PC-9 (cell line): ENCODE results near the gene GABRB1. TPM values are rescaled to one million over a fixed set of nuclear protein-coding genes. Genes with fewer than 3 reads are reported as not detected.

ENCODE experiments used
- BruUV-seq: library from RNA; stranded (reverse); fragments of 400-500 nt; replicated peaks from 2 replicates; lab custom pipeline; 2021; lab: Mats Ljungman, UMichigan
- CTCF ChIA-PET: fragments of 300-600 bp; sonication (Branson Sonifier 250); formaldehyde crosslinking; loops from one replicate; lab custom pipeline; 2022; ENCODE audit warnings: antibody characterized with exemption; lab: Charles Lee
- POLR2A ChIA-PET: fragments of 300-600 bp; sonication (Branson Sonifier 250); formaldehyde crosslinking; loops from one replicate; lab custom pipeline; 2022; ENCODE audit warnings: antibody characterized with exemption; ENCODE audit not compliant: unreplicated experiment; lab: Charles Lee
- DNase-seq, 2 experiments: peaks; one replicate each; pipeline versions ENCODE4 v3.0.0 to v3.0.0-alpha.2; 2015 to 2022; ENCODE audit warnings: mixed read lengths in 1 of 2
- H2AFZ ChIP-seq: fragments of 200-600 bp; sonication (generic); 2 replicates; pipeline ENCODE4 v1.8.1; 2017; ENCODE audit warnings: antibody characterized with exemption
- H3F3A ChIP-seq: fragments of 200-600 bp; sonication (generic); 2 replicates; pipeline ENCODE4 v1.8.1; 2017; ENCODE audit warnings: antibody characterized with exemption, mild to moderate bottlenecking, low read depth; ENCODE audit not compliant: insufficient read depth
- H3K27ac ChIP-seq: fragments of 200-600 bp; sonication (generic); 2 replicates; pipeline ENCODE4 v1.6.1; 2016; ENCODE audit warnings: mixed run types
- H3K27me3 ChIP-seq: fragments of 200-600 bp; sonication (generic); 2 replicates; pipeline ENCODE4 v1.6.1; 2016; ENCODE audit warnings: low read depth, mixed run types; ENCODE audit not compliant: insufficient read depth
- H3K36me3 ChIP-seq: fragments of 200-600 bp; sonication (generic); 2 replicates; pipeline ENCODE4 v1.6.1; 2016; ENCODE audit warnings: low read depth, mixed run types
- H3K4me1 ChIP-seq: fragments of 200-600 bp; sonication (generic); replicated peaks from 2 replicates; pipeline ENCODE4 v1.6.1; 2016; ENCODE audit warnings: mixed run types; ENCODE audit not compliant: insufficient read depth
- H3K4me2 ChIP-seq: fragments of 200-600 bp; sonication (generic); 2 replicates; pipeline ENCODE4 v1.6.1; 2017; ENCODE audit warnings: mixed run types
- H3K4me3 ChIP-seq: fragments of 200-600 bp; sonication (generic); 2 replicates; pipeline ENCODE4 v1.6.1; 2016; ENCODE audit warnings: mixed run types
- H3K79me2 ChIP-seq: fragments of 200-600 bp; sonication (generic); 2 replicates; pipeline ENCODE4 v1.6.1; 2017; ENCODE audit warnings: low read depth, mixed run types
- H3K9me2 ChIP-seq: fragments of 200-600 bp; sonication (generic); 2 replicates; pipeline ENCODE4 v1.8.1; 2017; ENCODE audit warnings: mild to moderate bottlenecking; ENCODE audit not compliant: insufficient read depth
- H3K9me3 ChIP-seq: fragments of 200-600 bp; sonication (generic); 2 replicates; pipeline ENCODE4 v1.8.1; 2016; ENCODE audit warnings: low read depth; ENCODE audit not compliant: insufficient read depth
- H4K20me1 ChIP-seq: fragments of 200-600 bp; sonication (generic); 2 replicates; pipeline ENCODE4 v1.8.1; 2017; ENCODE audit not compliant: insufficient read depth
- EZH2 ChIP-seq: fragments of 200-600 bp; sonication (generic); IDR thresholded peaks from 2 replicates; pipeline ENCODE4 v1.8.0; 2017; ENCODE audit warnings: antibody characterized with exemption, low read depth
- intact Hi-C: fragments of 100-400 bp; cut with micrococcal nuclease; formaldehyde crosslinking; loops from one replicate; pipeline ENCODE4 v1.10.0; 2022; ENCODE audit not compliant: unreplicated experiment
- total RNA-seq: library from RNA; stranded (reverse); gene quantifications from 2 replicates; pipeline ENCODE4 v1.2.3, GENCODE V29; 2021
- TF ChIP-seq, protein P1 (sequence below): fragments of 200-600 bp; sonication (generic); conservative IDR thresholded peaks from 2 replicates; pipeline ENCODE4 v1.6.1; 2017; ENCODE audit warnings: mixed run types, antibody characterized with exemption, mild to moderate bottlenecking, moderate library complexity

Gene GABRB1
- total RNA-seq, 1 experiment from 2014 or later: not detected

GRCh38 chr4:47203593-47203992 lies 172.2 kb downstream of the GABRB1 start:
- no peak for TF ChIP-seq EZH2
- TF ChIP-seq, protein P1, sequence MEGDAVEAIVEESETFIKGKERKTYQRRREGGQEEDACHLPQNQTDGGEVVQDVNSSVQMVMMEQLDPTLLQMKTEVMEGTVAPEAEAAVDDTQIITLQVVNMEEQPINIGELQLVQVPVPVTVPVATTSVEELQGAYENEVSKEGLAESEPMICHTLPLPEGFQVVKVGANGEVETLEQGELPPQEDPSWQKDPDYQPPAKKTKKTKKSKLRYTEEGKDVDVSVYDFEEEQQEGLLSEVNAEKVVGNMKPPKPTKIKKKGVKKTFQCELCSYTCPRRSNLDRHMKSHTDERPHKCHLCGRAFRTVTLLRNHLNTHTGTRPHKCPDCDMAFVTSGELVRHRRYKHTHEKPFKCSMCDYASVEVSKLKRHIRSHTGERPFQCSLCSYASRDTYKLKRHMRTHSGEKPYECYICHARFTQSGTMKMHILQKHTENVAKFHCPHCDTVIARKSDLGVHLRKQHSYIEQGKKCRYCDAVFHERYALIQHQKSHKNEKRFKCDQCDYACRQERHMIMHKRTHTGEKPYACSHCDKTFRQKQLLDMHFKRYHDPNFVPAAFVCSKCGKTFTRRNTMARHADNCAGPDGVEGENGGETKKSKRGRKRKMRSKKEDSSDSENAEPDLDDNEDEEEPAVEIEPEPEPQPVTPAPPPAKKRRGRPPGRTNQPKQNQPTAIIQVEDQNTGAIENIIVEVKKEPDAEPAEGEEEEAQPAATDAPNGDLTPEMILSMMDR: no peak
- Histone ChIP-seq H2AFZ (no peak overlapping the region), H4K20me1 (no peaks in the 10 kb centered on the region), H3K4me1 (no peaks in the 10 kb centered on the region), H3K4me2 (no peak overlapping the region), H3K9me3 (no peaks in the 10 kb centered on the region), H3K79me2 (no peaks in the 10 kb centered on the region), H3K27ac (no peak overlapping the region), H3K9me2 (no peaks in the 10 kb centered on the region), H3K36me3 (no peaks in the 10 kb centered on the region), H3K4me3 (no peak overlapping the region), H3F3A (no peaks in the 10 kb centered on the region), H3K27me3 (no peaks in the 10 kb centered on the region; the same call in 1 of the 2 replicates)
- DNase-seq: no peak
- BruUV-seq: no TSS peak
- ChIA-PET CTCF (no interaction called here), POLR2A (no interaction called here)
- intact Hi-C loops: no loop called here

- Histone ChIP-seq H2AFZ (no peak overlapping the region), H3K4me1 (no peaks in the 10 kb centered on the region), H4K20me1 (no peaks in the 10 kb centered on the region), H3F3A (no peaks in the 10 kb centered on the region), H3K27me3 (no peaks in the 10 kb centered on the region; the same call in 1 of the 2 replicates), H3K4me3 (no peak overlapping the region), H3K79me2 (no peaks in the 10 kb centered on the region), H3K36me3 (no peaks in the 10 kb centered on the region), H3K9me2 (no peaks in the 10 kb centered on the region), H3K27ac (no peak overlapping the region), H3K9me3 (no peaks in the 10 kb centered on the region), H3K4me2 (no peak overlapping the region)
- ChIA-PET POLR2A (no interaction called here), CTCF (no interaction called here)
- no peak for DNase-seq
- no TSS peak for BruUV-seq
- intact Hi-C loops: no loop called here
- TF ChIP-seq EZH2: no peak
- TF ChIP-seq, protein P1: no peak
Measured at GRCh38 chr4:47207555-47207954, 176.2 kb downstream of the GABRB1 start.

DNA sequence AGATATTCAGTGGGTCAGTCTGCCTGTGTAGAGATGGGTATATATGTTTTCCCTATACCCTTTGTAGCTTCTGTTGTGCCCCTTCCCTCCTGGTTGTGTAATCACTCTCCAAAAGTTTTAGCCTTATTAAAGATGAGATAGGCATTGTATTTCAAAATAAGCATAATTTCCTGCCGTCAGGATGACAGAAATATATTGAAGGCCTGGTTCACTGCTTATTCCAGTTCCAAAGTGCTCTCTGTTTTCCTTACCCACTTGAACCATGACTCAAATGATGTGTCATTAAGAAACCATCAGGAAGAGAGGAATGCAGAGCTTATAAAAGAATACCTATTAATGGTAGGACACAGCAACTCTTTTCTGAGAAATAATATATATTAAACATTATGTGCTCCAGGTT lies 178.5 kb downstream of the GABRB1 start:
- H3F3A ChIP-seq: no peaks in the 10 kb centered on the region
- no peak overlapping the region for H3K27ac ChIP-seq
- no peaks in the 10 kb centered on the region for H3K9me2 ChIP-seq
- no peak overlapping the region for H2AFZ ChIP-seq
- no peak for DNase-seq
- intact Hi-C loops: no loop called here
- TF ChIP-seq EZH2: no peak
- TF ChIP-seq, protein P1: no peak
- no peak overlapping the region for H3K4me2 ChIP-seq
- H3K9me3 ChIP-seq: no peaks in the 10 kb centered on the region
- no peaks in the 10 kb centered on the region for H3K27me3 ChIP-seq
- ChIA-PET CTCF (no interaction called here), POLR2A (no interaction called here)
- H3K4me3 ChIP-seq: no peak overlapping the region
- no peaks in the 10 kb centered on the region for H3K4me1 ChIP-seq
- H3K79me2 ChIP-seq: no peaks in the 10 kb centered on the region
- H4K20me1 ChIP-seq: no peaks in the 10 kb centered on the region
- no peaks in the 10 kb centered on the region for H3K36me3 ChIP-seq
- BruUV-seq: no TSS peak
